ENCODE data around the gene SPRYD3.

The SPRYD3 gene

DNA sequence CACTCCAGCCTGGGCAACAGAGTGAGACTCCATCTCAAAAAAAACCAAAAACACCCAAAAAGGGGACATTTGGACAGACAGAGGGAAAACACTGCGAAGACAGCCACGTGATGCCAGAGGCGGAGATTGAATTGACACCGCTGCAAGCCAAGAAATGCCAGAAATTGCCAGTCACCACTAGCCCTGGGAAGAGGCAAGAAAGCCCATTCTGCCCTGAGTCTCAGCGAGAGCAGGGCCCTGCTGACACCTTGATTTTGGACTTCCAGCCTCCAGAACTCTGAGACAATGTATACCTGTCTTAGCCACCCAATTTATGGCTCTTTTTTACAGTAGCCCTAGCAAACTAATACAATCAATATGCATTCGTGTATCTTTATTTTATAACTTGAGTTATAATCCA, 10.9 kb upstream of the SPRYD3 start:
- H3K27ac ChIP-seq = no peak overlapping the region

DNA sequence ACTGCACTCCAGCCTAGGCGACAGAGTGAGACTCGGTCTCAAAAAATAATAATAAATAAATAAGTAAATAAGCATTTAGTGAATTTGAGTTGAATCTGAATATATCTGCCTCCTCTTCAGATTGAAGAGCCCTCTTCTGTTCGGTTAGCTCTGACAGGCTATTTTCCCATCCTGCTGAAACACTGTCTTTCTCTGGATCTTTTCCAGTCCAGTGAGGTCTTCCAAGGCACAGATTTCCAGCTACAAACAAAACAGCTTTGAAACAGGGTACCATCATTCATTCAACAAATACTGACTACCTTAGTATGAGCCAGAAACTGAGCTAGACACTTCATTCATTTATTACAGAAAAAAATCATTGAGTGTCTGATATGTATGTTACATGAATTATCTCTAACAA, 7.2 kb upstream of the SPRYD3 start:
- Histone ChIP-seq H3K27ac (no peak overlapping the region), H3K4me3 (no peak overlapping the region)

More for the DNA sequence above, 10.9 kb upstream of the SPRYD3 start:
- no peak overlapping the region for H3K4me3 ChIP-seq

DNA sequence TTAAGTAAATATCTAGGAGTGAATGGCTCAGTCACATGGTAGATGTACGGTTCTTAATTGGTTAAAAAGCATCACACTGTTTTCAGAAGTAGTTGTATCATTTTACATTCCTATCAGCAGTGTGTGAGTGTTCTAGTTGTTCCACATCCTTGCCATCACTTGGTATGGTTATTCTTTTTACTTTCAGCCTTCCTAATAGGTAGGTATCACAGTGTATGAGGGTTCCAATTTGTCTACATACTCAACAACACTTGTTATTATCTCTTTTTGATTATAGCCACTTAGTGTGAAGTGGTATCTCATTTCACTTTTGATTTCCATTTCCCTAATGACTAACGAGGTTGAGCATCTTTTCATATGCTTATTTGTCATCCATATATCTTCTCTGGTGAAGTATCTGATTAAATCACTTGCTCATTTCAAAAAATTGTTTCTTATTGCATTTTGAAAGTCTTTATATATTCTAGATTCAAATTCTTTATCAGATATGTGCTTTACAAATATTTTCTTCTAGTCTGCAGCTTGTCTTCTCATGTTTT, 3.5 kb upstream of the SPRYD3 start:
- Histone ChIP-seq H3K27ac (no peak overlapping the region), H3K4me3 (no peak overlapping the region)

DNA sequence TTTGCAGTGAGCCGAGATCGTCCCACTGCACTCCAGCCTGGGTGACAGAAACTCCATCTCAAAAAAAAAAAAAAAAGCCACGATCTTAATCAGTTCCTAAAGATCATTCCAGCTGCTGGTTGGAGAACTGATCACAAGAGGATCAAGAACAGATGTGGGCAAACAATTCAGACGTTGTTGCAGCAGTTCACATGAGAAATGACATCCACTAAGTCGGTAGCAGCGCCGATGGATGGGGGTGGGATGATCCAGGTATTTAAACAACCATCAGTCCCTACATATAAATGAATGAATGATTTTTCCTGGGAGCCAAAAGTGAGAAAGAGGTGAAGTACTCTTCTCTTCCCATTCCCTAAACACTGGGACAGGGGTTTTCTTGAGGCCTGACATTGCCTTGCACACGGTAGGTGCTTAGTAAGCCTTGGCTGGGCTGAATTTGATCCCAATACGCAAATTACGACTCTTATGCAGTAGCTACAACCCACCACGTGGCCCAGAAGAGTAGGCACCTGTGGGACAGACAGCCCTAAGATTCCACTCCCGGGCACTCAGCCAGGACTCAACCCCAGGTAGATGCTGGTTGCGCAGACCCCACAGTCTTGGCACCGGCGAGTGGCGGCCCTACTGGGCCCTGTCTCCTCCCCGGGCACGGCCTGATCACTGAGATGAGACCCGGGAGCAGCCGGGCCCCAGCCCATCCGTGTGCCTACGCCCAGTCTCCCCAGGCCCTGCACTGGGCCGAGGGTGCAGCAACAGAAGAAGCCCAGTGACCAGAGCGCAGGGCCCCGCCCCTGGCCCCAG, 565 bp downstream of the SPRYD3 start:
- H3K27ac ChIP-seq = peak overlapping the region; percentile 65 to 98 (median 90)
- peak overlapping the region; percentile 46 to 78 (median 69) for H3K4me3 ChIP-seq

DNA sequence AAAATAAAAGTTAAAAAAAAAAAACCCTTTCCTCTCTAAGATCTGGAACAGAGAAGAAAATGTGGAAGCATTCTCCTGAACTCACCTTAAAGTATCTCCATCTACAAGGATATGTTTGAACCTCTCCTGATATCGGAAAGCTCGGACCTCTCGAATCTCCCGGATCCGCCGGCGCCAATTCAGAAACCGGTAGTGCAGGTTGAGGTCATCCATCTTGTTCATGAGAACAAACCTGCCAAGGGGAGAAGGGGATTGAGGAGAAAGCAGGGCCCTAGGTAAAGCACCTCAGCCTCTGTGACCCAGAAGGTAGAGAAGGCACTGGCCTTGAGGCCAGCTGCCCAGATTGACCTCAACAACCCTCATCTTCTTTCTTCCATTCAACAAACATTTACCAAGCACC, 2.2 kb downstream of the SPRYD3 start:
- Histone ChIP-seq H3K27ac (no peak overlapping the region), H3K4me3 (no peak overlapping the region)

DNA sequence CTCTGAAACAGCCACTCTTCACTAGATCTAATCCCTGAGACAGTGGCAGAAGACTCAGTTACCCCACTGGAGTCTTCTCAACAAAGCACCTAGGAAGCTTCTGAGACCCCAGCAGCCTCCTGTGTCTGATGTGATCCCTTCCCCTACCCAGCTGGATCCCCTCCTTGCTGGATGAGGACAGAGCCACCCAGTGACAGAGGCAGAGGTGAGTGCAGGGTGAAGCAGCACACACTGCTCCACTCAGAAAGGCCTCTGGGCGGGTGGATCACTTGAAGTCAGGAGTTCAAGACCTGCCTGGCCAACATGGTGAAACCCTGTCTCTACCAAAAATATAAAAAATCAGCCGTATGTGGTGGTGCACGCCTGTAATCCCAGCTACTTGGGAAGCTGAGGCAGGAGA, 2.7 kb downstream of the SPRYD3 start:
- Histone ChIP-seq H3K27ac (peak overlapping the region in 1 of 21 experiments; percentile 24), H3K4me3 (no peak overlapping the region)

DNA sequence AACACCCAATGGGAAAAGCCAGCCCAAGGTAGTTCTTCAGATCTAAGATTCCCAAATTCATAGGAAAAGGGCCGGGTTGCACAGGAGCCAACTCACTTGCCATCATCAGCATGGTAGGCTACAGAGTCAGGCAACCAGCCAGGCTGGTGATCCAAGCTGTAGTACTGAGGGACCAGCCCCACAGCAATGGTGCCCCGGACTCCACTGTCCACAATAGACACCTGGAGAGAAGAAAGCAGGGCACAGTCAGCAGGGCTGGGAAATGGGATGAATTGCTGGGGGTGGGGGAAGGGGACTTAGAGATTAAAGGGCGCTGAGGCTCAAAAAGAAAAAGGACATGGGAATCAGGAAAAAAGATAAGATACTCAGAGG, 4.2 kb downstream of the SPRYD3 start:
- Histone ChIP-seq H3K4me3 (no peak overlapping the region), H3K27ac (no peak overlapping the region)

DNA sequence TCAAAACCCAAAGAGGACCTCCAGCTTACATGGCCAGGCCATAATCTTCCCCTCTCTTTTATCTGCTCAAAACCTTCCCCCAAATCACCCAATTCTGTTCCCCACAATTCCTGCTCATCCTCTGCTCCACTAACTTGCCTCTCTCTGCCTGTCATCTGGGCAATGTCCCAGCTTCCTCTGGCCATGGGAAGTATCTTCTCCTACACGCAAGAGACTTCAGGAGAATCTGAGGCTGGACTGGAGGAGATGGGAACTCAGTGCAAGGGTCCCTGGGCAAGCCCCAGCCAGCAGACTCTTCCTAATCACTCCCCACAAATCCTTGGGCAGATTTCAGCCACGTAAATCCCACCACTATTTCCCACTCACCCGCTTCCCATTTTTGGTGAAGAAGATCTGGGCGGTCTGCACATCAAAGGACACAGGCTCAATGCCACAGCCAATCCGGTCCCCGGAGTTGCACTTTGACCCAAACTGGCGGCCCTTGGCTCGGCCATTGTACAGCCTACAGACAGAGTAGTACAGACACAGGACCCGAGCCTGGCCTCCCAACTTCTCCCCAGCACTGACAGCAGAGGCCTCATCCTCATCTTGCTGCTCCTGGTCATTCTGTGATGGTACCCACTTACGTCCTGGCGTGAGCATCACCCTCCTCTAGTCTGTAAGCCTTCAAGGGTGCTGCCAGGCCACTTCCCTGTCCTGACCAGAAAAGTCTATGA, 4.7 kb downstream of the SPRYD3 start:
- peak overlapping the region in 4 of 21 experiments; percentile 5 to 38 (median 20) for H3K27ac ChIP-seq
- H3K4me3 ChIP-seq = no peak overlapping the region

DNA sequence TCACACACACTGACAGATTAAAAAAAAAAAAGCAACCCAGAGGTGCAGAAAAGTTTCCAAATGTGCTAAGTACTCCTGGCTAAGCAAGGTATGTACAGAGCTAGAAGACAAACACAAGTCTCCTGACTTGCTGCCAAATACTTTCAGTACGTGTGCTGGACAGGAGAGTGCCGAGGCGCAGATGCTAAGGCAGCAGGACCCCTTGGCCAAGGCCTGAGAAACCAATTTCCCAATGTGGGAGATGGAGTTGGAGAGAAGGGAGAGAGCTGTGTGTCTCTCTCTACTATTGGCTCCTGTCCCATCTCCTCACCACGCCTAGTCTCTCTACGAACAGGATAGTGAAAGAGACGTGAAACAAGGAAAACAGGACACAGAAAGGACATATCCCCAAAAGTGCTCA, 5.3 kb downstream of the SPRYD3 start:
- H3K4me3 ChIP-seq = no peak overlapping the region
- peak overlapping the region in 3 of 21 experiments; percentile 15 to 38 (median 24) for H3K27ac ChIP-seq

DNA sequence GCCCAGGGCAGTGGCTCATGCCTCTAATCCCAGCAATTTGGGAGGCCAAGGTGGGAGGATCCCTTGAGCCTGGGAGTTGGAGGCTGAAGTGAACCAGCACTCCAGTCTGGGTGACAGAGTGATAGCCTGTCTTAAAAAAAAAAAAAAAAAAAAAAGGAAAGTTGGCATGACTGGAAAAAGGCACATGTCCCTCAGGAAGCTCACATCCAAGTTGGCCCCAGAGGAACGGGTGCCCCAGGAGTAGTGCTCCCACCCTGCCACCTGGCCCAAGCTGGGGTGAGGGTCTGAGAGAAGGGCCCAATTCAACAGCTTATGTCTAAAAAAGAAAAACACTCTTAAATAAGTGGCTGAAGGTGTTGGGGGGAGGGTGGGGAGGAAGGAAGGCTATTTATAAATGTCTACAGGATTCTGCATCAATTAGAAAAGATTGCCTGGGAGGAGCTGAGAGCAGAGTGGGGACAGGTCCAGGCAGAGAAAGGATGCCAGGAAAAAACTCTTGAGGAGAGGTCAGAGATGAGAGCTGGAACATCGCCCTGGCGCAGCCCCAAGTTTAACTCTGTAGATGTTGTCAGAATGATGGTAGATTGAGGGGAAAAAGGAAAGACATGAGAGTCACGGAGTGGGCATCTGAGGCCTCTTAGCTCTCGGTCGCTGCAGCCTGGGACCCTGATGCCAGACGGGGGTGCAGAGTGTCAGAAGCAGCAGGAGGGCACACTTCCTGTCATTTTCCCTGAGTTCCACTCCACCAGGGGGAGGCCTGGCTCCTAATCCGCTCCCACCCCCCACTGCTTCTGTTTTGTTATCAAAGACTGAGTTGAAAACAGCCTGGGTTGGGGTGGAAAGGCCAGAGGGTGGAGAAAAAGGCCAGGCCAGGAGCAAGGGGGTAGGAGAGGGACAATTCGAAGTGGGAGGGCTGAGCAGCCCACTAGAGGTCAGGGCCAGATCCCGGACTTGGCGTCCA, 7.3 kb downstream of the SPRYD3 start:
- peak overlapping the region in 12 of 21 experiments; percentile 16 to 73 (median 43) for H3K27ac ChIP-seq
- H3K4me3 ChIP-seq = no peak overlapping the region

DNA sequence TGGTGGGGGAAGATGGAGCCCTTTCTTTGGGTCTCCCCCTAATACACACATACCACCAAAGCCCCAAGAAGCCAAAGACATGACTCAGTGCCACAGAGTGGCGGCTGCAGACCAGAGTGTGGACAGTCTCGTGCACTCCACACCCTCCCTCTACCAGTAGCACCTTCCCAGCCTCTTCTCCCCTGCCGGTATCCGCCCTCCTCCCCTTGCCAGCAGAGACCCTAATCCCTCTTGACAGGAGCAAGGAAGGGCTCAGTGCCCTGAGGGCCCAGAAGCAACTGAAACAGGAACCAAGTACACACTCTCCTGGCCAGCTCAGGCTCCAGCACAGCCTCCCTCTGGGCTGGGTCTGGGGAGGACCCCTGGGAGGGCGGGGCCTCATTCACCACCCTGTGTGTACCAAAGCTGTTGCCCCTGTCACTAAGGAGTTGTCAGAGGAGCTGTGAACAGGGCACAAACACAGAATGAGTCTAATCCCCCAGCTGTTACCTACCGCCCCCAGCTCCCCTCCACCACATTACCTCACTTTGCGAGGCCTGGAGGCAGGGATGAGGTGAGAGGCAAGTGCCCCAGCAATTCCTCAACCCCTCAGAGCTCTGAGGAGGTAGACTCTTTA, 8.2 kb downstream of the SPRYD3 start:
- no peak overlapping the region for H3K4me3 ChIP-seq
- H3K27ac ChIP-seq = peak overlapping the region in 9 of 21 experiments; percentile 18 to 73 (median 43)

DNA sequence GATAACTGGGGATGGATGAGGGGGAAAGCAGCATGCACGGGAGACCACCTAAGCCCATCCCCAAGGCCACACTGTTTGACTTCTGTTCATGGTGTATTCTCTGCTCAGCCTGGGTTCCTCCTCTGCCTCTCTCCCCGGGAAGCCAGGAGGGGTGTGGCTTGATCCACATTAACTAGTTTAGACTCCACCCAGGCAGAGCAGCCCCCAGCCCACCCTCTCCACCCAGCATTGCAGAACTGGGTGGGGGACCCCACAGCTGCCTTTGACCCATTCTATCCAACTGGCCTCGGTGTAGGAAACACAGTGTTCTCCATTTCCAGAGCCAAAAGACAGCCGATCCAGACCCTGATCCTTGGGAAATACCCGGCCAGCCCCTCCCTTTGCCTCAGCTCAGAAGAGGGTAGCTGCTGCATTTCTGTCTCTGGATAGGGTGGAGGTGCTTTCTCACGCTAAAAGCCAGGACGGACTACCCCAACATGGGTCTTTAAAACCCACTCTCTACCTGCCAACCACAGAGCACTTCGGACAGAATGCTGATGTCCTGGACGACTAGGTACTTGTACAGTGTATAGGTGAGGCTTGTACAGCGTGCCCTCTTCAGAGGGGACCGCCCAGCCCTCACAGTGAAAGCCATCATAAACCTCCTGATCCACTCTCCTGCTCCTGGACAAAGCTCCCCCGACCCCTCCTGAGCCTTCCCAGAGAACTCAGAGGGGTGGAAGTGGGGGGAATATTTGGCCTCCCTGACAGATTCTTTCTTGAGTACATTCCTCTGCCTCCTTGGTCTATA, 9.4 kb downstream of the SPRYD3 start:
- Histone ChIP-seq H3K4me3 (no peak overlapping the region), H3K27ac (peak overlapping the region in 8 of 21 experiments; percentile 17 to 52 (median 29))

DNA sequence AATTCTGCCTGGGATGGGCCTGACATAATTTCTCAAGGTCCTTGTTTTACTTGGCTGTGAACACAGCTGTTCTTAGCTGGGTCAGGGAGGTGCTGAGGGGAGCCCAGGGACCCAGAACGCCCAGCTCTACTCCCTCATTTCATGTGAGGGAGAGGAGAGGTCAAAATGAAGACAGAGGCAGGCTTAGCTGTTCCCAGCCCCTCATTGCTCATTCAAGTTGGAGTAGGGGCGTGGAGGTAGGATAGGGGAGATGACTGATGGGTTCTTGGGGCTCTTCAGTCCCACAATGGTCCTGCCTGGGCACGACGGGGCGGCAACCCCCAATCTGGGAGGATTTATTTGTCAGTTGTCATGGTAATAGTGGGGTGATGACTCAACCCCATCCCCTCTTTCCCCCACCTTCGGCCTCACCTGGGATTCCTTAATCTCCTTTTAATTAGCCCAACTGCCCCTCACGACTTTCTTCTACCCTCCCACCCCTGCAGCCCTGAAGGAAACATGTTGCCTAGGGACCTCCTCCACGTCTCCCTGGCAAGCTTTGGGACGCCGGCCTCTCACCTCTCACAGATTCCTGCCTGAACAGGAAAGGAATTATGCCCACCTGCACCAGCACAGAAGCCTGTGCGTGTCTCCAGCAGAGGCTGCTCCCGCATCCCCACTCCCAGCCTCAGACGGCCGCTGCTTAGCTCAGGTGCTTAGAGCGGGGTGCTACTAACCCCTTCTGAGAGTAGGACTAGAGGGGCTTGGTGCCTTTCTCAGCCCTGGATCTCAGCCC, 10.2 kb downstream of the SPRYD3 start:
- no peak overlapping the region for H3K4me3 ChIP-seq

DNA sequence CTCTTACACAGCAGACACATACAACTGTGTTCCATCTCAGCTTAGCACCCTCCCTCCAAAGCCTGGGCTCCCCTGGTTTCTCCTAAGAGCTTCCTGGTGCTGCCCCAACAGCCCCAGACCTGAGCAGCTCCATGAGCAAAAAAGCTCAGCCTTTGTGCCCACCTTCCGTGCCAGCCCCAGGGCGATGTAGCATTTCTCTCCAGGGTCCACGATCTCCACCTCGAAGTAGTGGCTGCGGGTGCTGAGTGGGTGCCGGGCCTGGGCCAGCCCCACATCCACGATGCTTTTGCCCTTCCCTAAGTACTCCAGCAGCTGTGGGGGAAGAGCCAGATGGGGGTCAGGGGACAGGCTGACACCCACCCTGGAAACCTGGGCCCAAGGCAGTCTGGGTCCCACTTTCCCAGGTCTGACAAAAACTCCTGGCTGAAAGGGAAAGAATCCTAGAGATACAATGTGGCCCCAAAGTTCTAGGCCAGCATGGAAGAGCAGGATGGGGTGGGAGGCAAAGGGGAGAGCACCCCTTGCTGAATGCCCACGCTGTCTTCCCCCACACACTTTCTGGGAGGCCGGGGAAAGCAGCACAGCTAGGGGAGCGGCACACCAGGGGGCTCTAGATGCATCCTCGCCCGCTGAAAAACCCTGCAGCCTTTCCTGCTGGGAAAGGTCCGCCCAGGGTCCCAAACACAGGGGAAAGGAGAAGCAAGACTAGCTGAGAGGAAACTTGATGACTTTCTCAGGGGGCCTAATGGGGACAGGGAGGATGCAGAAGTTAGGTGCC, 11.0 kb downstream of the SPRYD3 start:
- Histone ChIP-seq H3K4me3 (no peak overlapping the region), H3K27ac (peak overlapping the region in 5 of 21 experiments; percentile 9 to 66 (median 21))

More for the DNA sequence above, 10.2 kb downstream of the SPRYD3 start:
- H3K27ac ChIP-seq = peak overlapping the region in 8 of 21 experiments; percentile 9 to 66 (median 26)

DNA sequence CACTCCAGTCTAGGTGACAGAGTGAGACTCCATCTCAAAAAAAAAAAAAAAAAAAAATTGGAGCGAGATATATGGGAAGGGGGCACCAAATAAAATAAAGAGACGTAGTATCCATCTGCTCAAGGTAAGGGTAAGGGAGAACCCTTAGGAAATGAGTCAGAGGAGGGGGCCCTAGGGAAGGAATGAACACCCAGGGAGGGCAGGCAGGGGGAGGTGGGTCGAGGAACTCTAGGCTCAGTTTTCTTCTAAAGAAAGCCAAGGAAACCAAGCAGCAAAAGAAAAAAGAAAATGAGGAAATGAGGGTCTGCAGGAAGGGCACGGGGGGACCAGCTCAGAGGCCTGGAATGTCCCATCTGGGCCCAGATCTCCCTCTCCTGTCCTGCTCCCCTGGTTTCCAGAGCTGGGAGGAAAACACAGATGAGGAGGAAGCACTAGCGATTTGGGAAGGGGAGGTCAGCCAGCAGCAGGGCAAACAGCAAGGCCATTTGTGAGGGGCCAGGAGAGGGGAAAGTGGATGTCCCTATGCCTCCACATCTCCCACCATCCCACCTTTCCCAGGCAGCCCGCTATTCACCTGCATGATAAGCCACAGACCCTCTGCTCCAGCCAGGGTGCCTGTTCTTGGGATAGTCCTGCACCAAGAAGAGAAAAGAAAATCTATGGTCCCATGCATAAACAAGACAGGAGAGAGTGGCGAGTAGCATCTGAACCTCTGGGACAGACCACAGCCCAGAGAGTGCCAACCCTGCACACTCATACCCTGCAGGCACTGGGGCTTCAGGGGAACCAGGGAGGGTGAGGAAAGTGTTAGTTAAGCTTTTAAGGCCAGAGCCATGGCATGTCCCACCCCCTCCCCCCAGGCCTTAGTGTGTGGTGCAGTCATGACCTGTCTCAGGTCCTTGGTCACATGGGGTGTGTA, 11.9 kb downstream of the SPRYD3 start:
- H3K27ac ChIP-seq = no peak overlapping the region
- no peak overlapping the region for H3K4me3 ChIP-seq
